ENCODE data around the gene RAB36. TPM values are rescaled to one million over a fixed set of nuclear protein-coding genes. Genes with fewer than 3 reads are reported as not detected.

The RAB36 gene
- polyA plus RNA-seq, 1 donor (not counting 4 experiments of a cell fraction or from before 2014, with no cell fraction given), result 1.9 TPM

DNA sequence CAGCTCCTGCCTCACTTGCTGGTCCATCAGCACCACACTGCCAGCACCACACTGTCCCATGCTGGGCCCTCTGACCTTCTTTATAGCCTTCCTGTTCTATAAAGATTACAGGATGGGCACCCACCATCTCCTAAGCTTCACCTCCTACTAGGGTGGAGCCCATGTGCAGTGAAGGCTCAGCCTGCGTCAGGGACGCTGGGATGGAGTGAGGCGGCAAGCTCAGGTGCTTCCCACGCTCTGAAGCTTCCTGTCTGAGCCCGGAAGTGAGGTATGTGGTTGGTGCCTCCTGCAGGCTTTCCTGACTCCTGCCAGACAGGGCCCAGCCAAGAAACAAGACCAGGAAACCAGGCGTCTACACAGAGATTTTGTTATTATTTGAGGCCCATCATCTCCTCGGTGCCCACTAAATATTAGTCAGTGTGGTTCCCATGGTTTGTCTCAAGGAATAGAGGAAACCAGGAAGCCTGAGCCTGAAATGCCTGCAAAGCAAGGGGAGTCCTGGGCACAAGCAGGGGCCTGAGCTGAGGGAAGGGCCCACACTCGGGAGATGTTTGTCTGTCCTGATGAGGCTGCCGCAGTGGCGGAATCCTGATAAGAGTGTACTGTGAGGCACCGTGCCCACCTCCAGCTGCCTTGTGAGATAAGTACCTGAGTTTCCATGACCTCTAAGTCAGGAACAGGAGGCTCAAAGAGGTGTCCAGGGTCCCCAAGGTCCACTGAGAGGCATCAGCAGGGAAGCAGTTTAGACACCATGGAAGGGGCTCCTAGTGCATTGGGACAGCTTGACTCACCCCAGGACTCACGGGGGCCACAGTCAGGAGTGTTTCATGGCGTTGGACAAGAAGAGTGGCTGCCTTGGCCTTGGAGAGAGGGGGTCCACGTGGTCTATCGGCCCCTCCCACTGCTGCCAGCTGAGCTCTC, 25.5 kb upstream of the RAB36 start:
- H3K4me2 ChIP-seq (ENCODE audit: control insufficient read depth, extremely low read depth, insufficient read depth, low read depth, low read length), result no peak overlapping the region
- H3K36me3 ChIP-seq (ENCODE audit: control insufficient read depth in 2 of 2, extremely low read depth in 1 of 2, insufficient read depth in 2 of 2, low read length in 2 of 2), result no peaks in the 10 kb centered on the region
- H3K9me1 ChIP-seq (ENCODE audit: control insufficient read depth, extremely low read depth, insufficient read depth, low read length), result no peaks in the 10 kb centered on the region
- H2AFZ ChIP-seq (ENCODE audit: control insufficient read depth, low read length), result no peak overlapping the region
- no peak for FAIRE-seq
- no peak overlapping the region for H3K27ac ChIP-seq (ENCODE audit: control insufficient read depth, insufficient read depth, low read length)
- H3K4me1 ChIP-seq (ENCODE audit: control insufficient read depth, extremely low read depth, insufficient read depth, low read length), result no peaks in the 10 kb centered on the region
- H3K9me3 ChIP-seq (ENCODE audit: control insufficient read depth, low read depth, low read length), result no peaks in the 10 kb centered on the region
- peaks cover 5% of the 10 kb centered on the region for H3K27me3 ChIP-seq (ENCODE audit: control insufficient read depth, extremely low read depth, insufficient read depth, low read length)
- no peak overlapping the region for H3K9ac ChIP-seq (ENCODE audit: control insufficient read depth, extremely low read depth, insufficient read depth, low read length)
- no peak for TF ChIP-seq EZH2 (IDR thresholded peaks at IDR 0.05; ENCODE audit: low read length)
- TF ChIP-seq, protein P1, sequence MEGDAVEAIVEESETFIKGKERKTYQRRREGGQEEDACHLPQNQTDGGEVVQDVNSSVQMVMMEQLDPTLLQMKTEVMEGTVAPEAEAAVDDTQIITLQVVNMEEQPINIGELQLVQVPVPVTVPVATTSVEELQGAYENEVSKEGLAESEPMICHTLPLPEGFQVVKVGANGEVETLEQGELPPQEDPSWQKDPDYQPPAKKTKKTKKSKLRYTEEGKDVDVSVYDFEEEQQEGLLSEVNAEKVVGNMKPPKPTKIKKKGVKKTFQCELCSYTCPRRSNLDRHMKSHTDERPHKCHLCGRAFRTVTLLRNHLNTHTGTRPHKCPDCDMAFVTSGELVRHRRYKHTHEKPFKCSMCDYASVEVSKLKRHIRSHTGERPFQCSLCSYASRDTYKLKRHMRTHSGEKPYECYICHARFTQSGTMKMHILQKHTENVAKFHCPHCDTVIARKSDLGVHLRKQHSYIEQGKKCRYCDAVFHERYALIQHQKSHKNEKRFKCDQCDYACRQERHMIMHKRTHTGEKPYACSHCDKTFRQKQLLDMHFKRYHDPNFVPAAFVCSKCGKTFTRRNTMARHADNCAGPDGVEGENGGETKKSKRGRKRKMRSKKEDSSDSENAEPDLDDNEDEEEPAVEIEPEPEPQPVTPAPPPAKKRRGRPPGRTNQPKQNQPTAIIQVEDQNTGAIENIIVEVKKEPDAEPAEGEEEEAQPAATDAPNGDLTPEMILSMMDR (optimal IDR thresholded peaks at IDR 0.05 in 1 of 3, IDR thresholded peaks at IDR 0.05 in 1 of 3, conservative IDR thresholded peaks at IDR 0.05 in 1 of 3; ENCODE audit: extremely low read depth in 1 of 3, insufficient read depth in 2 of 3, low read length in 3 of 3), result no peak
- no peak for DNase-seq (ENCODE audit: low read depth, low spot score)
- H3K4me3 ChIP-seq (ENCODE audit: control insufficient read depth in 2 of 3, extremely low read depth in 1 of 3, insufficient read depth in 2 of 3, low read depth in 1 of 3, low read length in 3 of 3), result no peak overlapping the region
- H3K79me2 ChIP-seq (ENCODE audit: control insufficient read depth, insufficient read depth, low read length), result no peaks in the 10 kb centered on the region
- dilution Hi-C loops (cut with MboI; ENCODE audit: extremely low pct_ligation_motif_present, low sequenced_read_pairs), result no loop called here
- no peaks in the 10 kb centered on the region for H4K20me1 ChIP-seq (ENCODE audit: control insufficient read depth, extremely low read depth, insufficient read depth, low read length)

DNA sequence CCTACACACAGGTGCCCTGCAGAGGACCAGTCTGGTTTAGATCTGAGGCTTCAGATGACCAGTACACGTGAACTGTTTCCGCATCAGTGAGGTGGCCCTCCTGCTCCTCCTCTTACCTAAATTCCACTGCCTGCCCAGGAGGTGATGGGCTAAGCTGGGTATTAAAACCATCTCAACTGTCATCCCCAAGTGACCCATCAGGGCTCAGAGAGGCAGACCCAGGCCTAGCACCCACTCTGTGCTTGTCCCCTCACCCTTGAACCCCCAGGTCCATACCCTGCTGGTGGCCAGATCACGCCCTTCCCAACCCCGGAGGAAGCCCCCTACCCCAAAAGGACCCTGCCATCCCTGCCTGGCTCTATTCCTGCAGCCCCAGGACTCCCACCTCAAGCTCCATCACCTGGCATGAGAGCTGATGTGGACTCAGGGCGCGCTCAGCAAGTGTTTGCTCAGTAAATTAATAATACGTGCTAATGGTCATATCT, 24.8 kb upstream of the RAB36 start:
- Histone ChIP-seq H3K79me2 (ENCODE audit: control insufficient read depth, insufficient read depth, low read length) (no peaks in the 10 kb centered on the region), H3K4me2 (ENCODE audit: control insufficient read depth, extremely low read depth, insufficient read depth, low read depth, low read length) (no peak overlapping the region), H3K9me3 (ENCODE audit: control insufficient read depth, low read depth, low read length) (no peaks in the 10 kb centered on the region), H3K9ac (ENCODE audit: control insufficient read depth, extremely low read depth, insufficient read depth, low read length) (no peak overlapping the region), H3K4me1 (ENCODE audit: control insufficient read depth, extremely low read depth, insufficient read depth, low read length) (no peaks in the 10 kb centered on the region), H3K27me3 (ENCODE audit: control insufficient read depth, extremely low read depth, insufficient read depth, low read length) (peaks cover 4% of the 10 kb centered on the region), H2AFZ (ENCODE audit: control insufficient read depth, low read length) (no peak overlapping the region), H3K4me3 (ENCODE audit: control insufficient read depth in 2 of 3, extremely low read depth in 1 of 3, insufficient read depth in 2 of 3, low read depth in 1 of 3, low read length in 3 of 3) (no peak overlapping the region), H3K9me1 (ENCODE audit: control insufficient read depth, extremely low read depth, insufficient read depth, low read length) (no peaks in the 10 kb centered on the region), H3K27ac (ENCODE audit: control insufficient read depth, insufficient read depth, low read length) (no peak overlapping the region), H3K36me3 (ENCODE audit: control insufficient read depth in 2 of 2, extremely low read depth in 1 of 2, insufficient read depth in 2 of 2, low read length in 2 of 2) (no peaks in the 10 kb centered on the region), H4K20me1 (ENCODE audit: control insufficient read depth, extremely low read depth, insufficient read depth, low read length) (no peaks in the 10 kb centered on the region)
- FAIRE-seq (no peak), DNase-seq (ENCODE audit: low read depth, low spot score) (no peak)
- TF ChIP-seq, protein P1 (optimal IDR thresholded peaks at IDR 0.05 in 1 of 3, IDR thresholded peaks at IDR 0.05 in 1 of 3, conservative IDR thresholded peaks at IDR 0.05 in 1 of 3; ENCODE audit: extremely low read depth in 1 of 3, insufficient read depth in 2 of 3, low read length in 3 of 3), result no peak
- TF ChIP-seq EZH2 (IDR thresholded peaks at IDR 0.05; ENCODE audit: low read length), result no peak
- dilution Hi-C loops (cut with MboI; ENCODE audit: extremely low pct_ligation_motif_present, low sequenced_read_pairs), result no loop called here

Data from keratinocyte (primary cell).